AG08396 (cell line): Measurements from ENCODE around the gene KL.
A peak's percentile ranks its signal among the peaks of the same experiment; 100 is the strongest.

Experiments used
- DNase-seq: peaks from one replicate; pipeline ENCODE4 v3.0.0; 2012; ENCODE audit warnings: low spot score, mixed read lengths

KL gene

GRCh38 chr13:33004511-33004910 is 11.7 kb upstream of the KL start:
- DNase-seq: peak; percentile 30

- DNase-seq: no peak
Measured at GRCh38 chr13:33006134-33006533, 10.1 kb upstream of the KL start.

- DNase-seq: no peak
Measured at GRCh38 chr13:33006638-33007037, 9.6 kb upstream of the KL start.

GRCh38 chr13:33007237-33007636 is 9.0 kb upstream of the KL start:
- no peak for DNase-seq

GRCh38 chr13:33007950-33008349 is 8.3 kb upstream of the KL start:
- no peak for DNase-seq

- no peak for DNase-seq
Measured at GRCh38 chr13:33008946-33009722, 7.1 kb upstream of the KL start.

GRCh38 chr13:33011828-33012470 is 4.3 kb upstream of the KL start:
- no peak for DNase-seq

GRCh38 chr13:33014291-33014690 is 1.9 kb upstream of the KL start:
- no peak for DNase-seq

GRCh38 chr13:33015241-33015668 is 968 bp upstream of the KL start:
- DNase-seq: no peak

- DNase-seq: no peak
Measured at GRCh38 chr13:33015791-33016323, 366 bp upstream of the KL start.

- no peak for DNase-seq
Measured at GRCh38 chr13:33017323-33017929, 1.2 kb downstream of the KL start.

- DNase-seq: no peak
Measured at GRCh38 chr13:33018886-33019285, 2.7 kb downstream of the KL start.

GRCh38 chr13:33022986-33023385 is 6.8 kb downstream of the KL start:
- DNase-seq: no peak

- DNase-seq: no peak
Measured at GRCh38 chr13:33025220-33025744, 9.1 kb downstream of the KL start.

- DNase-seq: no peak
Measured at GRCh38 chr13:33026489-33027152, 10.4 kb downstream of the KL start.

GRCh38 chr13:33028620-33029019 is 12.4 kb downstream of the KL start:
- DNase-seq: no peak

- no peak for DNase-seq
Measured at GRCh38 chr13:33031277-33031676, 15.1 kb downstream of the KL start.

GRCh38 chr13:33032037-33032625 is 15.9 kb downstream of the KL start:
- DNase-seq: no peak

GRCh38 chr13:33033051-33033812 is 17.0 kb downstream of the KL start:
- DNase-seq: no peak

GRCh38 chr13:33033986-33034385 is 17.8 kb downstream of the KL start:
- DNase-seq: no peak

- no peak for DNase-seq
Measured at GRCh38 chr13:33034882-33035520, 18.8 kb downstream of the KL start.
